ENCODE data around the gene ZNF106.

Gene ZNF106

DNA sequence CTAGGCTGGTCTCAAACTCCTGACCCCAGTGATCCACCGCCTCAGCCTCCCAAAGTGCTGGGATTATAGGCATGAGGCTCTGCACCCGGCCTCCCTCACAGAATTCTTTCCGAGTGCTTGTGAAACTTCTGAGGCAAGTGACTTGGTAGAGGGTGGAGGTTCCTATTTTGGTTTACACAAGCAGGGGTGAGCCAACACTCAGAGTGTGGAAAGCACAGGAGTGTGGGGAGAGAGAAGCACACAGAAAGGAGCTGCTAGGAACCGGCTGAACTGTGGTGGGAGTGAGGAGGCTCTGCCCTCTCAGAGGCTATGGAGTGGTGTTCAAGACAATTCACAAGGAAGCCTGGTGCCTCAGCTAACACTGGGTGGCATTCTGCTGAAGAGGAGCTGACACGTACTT, 123.9 kb downstream of the ZNF106 start:
- no peak for DNase-seq (ENCODE audit: low read depth in 2 of 2)

DNA sequence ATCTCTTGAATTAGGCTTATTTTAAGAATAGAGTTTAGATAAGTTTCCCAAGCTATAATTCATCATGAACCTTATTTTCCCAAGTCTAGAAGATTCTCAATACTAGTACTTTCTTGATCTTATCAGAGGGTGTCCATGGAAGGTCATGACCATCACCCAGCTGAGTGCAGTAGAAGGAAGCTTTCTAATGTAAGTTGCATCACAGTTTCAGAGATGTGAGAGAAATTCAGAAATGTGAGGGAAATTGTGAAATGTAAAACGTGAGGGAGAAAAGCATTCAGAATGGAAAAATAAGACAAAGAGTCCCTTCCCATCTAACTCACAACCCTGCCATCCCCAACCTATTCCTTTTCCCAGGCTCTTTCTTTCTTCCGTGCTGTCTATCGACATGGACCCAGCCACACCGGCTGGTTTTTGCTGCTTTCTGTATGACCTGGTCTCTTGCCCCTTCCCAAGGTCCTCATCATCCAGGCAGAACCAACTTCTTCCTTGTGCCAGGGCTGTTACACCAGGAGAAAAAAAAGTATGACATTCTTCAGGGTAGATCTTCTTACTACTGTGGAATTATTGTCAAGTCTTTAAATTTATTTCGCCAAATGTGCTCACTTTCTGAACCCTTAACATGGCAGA, 124.9 kb downstream of the ZNF106 start:
- no peak for DNase-seq (ENCODE audit: low read depth in 2 of 2)

DNA sequence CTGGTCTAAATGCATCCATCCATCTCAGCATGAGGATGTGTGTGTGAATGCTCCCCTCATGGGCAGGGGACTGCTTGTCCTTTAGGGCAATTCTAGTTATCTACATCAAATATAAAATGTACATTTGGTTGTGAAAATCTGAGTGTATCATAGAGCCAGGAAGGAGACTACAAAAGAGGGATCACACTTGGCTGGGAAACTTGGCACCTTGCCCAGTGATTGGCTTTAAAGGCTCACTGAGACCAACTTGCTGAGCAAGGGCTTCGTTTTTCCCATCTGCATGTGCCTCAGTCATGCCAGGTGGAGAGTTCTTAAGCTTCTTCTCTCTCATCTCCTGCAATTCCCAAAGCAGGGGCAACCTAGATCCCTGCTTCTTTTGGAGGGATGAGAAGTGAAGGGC, 126.4 kb downstream of the ZNF106 start:
- no peak for DNase-seq (ENCODE audit: low read depth in 2 of 2)

DNA sequence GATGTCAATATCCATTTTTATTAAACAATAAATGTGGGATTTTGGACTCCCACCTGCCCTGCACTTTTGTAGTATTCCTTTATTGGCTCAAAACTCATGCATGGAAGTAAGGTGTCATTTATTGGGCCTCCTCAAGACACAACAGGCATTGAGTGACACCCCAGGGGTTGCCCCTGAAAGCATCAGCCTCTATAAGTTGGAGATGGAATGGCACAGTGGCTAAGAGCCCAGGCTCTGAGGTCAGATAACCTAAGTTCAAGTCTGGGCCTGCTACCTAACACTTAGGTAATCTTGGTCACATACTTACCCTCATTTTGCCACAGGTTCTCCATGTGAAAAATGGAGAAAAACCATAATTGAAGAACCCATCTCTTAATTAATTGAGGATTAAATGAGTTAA, 127.0 kb downstream of the ZNF106 start:
- no peak for DNase-seq (ENCODE audit: low read depth in 2 of 2)

DNA sequence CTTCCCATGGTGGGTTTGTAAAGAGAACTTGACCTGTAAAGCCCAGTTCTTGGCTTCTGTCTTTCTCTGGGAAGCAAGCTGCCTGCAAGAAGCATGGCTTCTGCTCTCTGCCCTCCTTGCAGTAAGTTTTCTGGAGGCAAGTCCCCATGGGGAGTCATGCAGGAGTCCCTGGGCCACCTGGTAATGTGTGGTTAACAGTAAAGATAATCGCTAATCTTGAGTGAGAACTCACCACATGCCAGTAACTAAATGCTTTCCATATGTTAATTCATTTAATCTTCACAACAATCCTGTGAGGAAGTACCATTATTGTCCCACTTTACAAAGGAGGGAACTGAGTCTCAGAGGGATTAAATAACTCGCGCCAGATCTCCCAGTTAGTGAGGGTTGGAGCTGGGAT, 127.5 kb downstream of the ZNF106 start:
- no peak for DNase-seq (ENCODE audit: low read depth in 2 of 2)

Data from fibroblast of skin of left quadriceps (primary cell).